Fibroblast of skin of right biceps (primary cell): ENCODE results near the gene LRRC15.

ENCODE experiments used
- DNase-seq: peaks from one replicate; pipeline ENCODE4 v3.0.0-alpha.2; 2013

LRRC15 gene

DNA sequence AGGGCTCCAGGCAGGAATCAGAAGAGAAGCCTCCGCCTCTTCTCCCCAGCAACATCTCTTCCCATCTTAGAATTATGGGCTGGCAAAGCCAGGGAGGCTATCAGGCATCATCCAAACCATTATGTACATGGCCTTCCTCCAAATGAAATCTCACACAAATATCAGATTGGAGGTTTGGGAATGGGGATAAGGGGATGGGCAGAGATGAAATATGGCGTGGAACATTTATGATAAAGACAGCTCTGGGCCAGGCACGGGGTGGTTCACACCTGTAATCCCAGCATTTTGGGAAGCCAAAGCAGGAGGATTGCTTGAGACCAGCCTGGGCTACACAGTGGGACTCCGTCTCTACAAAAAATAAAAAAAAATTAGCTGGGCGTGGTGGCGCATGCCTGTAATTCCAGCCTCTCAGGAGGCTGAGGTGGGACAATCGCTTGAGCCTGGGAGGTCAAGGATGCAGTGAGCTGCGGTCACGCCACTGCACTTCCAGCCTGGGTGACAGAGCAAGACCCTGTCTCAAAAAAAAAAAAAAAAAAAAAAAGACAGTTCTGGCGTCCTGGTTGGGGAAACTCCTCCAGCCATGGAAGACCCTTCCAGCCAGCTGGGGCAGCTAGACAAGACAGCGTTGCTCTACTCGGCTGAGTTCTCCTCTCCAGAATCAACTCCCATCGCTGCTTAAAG, 55.0 kb downstream of the LRRC15 start:
- DNase-seq: no peak

DNA sequence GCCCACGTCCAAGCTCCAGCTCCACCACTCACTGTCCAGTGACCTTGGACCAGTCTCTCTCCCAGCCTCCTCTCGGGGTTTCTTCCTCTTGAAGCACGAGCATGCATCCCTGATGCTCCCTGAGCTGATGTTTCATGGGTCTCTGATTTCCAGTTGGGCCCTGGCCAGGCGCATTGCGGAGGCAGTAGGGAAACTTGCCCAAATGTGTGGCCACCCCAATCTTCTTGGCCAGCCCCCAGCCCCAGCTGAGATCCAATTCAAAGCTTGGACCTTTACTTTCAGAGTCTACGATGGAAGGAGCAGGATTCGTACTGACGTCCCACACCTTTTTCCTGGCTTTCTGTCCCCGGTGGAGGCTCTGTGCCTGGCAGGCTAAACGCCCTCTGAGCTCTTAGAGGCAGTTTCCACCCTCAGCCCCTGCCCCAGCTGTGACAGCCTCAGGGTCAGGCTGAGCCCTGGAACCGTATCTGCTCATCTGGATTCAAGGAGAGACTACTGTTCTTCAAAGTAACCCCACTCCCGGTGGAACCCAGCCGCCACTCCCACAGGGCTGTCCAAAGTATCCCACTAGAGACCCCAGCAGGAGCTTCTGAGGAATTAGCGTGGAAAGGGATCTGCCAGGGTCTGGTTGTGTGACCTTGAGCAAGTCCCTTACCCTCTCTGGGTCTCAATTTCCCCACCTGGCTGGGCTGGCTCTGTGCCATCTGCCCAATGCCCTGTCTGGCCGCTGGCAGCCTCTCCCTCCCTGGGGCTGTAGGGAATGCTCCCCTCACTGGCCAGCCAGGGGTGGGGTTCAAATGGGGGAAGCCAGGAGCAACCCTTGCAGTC, 55.8 kb downstream of the LRRC15 start:
- DNase-seq: peak; percentile 34

DNA sequence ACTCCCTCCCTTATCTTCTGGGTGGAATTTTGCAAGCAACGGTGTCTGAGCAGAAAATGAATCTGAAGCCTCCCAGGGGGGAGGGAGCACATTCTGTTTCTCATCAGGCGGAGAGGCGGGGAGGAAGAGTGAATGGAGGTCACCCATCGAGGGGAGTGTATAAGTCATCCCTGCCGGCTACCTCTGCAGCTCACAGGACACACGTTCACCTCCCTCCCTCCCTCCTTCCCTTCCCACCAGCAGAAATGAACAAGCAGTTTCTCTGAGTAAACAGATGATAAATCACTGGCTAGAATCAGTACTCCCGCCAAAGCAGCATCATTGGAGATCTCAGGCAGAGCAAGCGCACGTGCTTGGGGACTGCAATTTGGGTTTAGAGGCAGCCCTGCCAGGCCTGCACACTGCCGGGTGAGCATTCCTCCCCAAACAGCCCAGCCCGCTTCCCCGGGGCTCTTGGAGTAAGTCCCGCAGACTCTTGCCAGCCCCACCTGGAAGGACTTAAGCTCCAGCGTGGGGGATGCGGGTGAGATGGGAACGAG, 56.7 kb downstream of the LRRC15 start:
- DNase-seq: peak; percentile 88

DNA sequence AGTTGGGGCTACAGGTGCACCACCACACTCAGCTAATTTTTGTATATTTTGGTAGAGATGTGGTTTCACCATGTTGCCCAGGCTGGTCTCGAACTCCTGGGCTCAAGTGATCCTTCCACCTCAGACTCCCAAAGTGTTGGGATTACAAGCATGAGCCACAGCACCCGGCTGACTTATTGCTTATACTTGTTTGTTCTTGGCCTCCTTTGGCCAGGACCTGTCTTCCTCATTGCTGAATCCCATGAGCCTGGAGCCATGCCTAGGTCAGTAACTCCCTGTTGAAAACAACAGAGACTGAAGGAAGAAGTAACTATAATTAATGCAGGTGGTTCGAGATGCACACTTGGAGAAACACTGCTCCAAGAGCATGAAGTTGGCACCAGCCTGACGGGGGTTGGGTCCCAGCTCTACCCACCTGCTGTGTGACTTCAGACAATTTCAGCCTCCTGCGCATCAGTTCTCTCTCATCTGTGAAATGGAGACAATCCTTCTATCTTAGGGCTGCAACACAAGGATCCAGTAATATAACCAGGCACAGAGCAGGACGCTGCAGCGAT, 57.3 kb downstream of the LRRC15 start:
- DNase-seq: no peak

DNA sequence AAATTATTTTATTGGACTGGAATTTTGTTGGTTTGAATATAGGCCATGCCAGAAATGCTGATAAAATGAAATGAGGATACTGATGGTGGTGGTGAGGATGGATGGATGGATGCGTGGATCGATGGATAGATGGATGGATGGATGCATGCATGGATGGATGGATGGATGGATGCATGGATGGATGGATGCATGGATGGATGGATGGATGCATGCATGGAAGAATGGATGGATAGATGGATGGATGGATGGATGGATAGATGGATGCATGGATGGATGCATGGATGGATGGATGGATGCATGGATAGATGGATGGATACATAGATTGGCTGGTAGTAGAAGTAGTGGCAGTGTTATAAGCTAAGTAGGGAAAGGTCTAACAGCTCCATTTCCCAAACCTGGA, 58.5 kb downstream of the LRRC15 start:
- no peak for DNase-seq

DNA sequence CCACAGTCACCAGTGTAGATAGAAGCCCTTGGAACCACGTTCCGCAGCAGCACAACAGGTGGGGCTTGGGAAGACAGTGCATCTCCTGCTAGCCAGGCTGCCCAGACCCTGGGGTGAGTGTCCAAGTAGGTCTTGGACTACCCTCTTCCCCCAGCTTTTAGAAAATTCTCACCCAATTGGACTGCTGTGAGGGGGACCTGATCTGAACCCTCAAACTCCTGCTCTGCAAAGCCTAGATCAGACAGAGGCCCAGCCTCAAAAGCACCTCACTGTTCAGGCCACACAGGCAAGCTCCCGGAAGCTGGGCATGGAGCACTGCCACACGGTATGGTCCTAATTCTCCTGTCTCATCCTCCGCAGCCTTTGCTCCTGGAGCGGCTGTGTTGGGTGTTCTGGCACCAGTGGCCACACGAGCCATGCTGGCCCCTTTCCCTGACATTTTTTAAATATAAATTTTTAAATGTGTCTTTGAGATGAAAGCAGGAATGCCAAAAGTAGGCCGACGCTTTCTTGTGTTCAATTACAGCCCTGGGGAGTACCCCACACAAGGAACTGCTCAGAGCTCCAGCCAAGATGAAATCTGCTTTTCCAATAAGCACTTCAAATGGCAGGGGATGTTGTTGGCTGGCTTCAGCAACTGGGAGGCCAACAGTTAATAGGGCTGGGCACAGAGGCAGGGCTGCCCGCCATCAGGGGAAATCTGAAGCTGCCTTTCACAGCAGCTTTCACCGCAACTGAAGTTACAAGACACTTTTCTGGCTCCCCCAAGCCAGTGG, 59.3 kb downstream of the LRRC15 start:
- no peak for DNase-seq

DNA sequence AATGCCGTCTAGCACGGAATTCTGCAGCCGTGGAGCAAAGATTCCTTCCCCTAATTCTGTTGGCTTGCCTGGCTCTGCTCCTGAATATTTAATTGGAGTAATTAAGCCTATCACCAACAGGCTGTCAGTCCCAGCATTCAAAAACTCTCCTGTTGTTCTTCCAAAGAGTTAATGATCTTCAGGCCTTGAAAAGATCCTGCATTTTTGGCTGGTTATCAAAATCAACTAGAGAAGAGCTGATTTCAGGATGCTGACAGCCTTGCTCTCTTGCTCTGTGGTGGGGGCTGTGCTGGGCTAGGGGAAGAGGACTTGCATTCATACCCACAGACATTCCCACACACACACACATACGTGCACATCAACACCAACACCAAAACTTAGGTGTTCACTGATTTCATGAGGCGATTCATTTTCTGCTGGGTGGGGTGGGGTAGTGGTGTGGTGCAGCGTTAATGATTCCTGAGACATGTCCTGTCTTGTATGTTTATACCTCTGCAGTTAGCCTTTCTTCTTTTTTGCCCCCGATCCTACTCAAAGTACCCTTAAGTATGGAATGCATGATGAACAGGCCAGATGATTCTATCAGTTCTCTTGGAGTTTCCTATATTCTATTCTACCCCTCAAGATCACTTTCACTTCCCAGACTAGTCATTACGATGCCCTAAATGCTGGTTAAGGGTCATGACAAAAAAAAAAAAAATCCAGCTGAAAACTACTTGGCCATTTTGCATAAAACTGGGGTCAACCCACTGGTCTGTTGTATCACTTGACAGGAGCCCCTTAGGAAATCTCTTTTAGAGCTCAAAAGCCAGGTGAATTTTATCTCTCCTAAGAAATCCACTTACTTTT, 60.7 kb downstream of the LRRC15 start:
- DNase-seq: peak; percentile 69

DNA sequence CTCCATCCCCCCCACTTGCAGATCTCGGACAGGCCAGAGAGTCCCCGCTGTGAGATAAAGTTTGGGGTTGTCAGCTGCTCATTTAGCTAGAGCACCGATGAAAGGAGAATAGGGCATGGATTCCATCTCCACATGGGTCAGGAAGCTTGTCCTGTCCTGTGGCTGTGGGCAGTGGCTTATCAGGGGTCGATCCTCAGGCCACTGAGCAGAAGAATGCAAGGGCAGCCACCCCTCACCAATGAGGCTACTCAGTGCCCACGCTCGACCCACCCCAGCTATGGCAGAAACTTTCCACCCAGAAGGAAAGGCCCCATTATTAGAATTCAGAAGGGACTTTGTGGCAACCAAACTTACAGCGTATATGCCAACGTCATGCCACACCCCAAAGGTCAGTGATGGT, 61.7 kb downstream of the LRRC15 start:
- DNase-seq: no peak

DNA sequence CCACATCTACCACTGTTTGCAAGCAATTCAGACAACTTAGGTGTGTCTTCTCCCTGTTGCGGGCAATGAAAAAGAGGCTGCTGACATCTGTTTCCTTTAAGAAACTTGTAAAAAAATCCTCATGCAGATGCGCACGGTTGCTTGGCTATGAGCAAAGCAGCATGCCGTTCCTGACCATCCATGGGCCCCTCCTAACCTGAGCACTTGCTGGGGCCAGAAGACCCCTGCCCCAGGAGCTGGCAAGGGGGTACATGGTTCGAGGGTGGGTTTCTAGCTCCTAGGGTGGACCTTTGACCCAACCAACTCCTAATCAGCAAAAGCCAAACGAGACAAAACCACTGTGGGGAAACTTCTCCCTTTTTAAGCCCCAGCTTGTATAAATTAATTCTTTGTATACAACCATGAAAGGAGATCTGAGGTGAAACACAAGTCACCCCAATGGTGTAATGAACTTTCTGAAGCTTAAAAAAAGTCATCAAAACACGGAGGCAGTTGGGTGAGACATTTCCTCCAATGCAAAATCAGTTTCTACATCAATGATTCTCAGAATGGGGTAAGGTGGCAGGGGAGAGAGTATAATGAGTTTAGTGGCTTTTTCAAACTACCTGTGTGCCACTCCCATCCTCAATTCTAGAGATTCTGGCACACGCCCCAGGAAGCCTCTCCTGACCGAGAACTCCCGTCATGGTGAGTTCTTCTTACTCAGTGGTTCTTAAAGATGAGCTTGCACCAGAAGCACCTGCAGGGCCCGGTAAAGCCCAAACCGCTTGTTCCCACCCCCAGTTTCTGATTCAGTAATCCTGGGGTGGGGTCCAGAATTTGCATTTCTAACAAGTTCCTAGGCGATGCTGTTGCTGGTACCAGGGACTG, 62.5 kb downstream of the LRRC15 start:
- DNase-seq: no peak

DNA sequence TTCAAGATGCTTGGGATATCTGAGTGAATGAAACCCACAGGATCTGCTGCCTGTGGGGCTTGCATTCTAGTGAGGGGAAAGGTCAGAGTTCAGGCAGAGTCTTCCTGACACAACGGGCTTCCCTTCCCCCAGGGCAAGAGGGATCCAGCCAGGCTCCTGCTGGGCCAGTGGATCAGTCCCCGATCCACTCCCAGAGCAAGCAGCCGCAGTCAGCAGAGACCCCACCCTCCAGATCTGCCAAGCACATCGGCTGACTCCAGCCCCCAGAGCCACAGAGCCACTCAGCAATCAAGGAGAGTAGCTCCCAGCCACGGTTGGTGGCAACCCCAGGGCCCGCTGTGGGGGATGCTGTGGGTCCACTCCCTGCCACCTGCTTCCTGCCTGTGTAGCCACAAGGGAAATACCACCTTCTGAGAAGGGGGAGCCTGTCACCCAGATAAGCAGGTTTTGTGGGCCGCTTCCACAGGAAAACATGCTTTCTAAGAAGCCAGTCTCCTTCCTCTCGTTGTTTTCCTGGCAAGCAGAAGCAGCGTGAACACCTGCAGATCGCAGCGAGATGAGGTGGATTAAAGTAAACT, 63.3 kb downstream of the LRRC15 start:
- DNase-seq: no peak

DNA sequence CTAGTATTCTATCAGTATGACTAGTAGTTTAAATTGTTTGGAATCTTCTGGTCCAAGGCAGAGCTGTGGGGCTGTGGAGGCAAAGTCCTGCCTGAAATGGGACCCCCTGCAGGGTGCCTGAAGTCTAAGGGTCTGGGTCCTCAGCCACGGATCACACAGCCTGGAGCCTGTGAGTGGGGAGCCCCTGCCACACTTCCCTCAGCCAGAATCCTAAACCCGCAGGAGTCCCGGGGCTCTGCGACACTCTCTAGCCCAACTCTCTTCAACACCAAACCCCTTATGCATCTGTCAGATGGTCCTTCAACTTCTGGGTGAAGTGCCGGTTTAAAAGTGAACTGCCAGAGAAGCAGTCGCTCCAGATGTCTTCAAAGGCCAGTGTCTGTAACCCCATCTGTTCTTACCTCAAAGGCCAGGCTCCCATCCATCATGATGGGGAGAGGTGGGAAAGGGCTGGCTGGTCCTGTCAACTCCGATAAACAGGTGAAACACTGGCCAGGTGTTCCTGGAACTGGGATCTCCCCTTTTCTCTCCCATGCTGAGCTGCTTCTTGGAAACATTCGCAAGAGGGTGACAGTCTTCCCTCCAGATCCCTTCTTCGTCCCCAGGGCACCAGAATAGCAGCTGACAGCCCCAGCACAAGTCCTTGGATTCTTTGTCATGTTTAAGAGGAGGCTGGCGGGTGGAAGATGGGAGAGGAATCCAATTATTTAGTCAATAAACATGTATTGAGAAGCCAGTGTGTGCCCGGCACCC, 64.0 kb downstream of the LRRC15 start:
- no peak for DNase-seq
